HCT116 (cell line): Measurements from ENCODE around the gene ZSCAN30. TPM values are rescaled to one million over a fixed set of nuclear protein-coding genes. Genes with fewer than 3 reads are reported as not detected.

Source experiments
- ATAC-seq: fragments of 200-7000 bp; cut with Tn5 transposase; 2 replicates; pipeline ENCODE4 v1.9.1; 2020; ENCODE audit warnings: mild to moderate bottlenecking, moderate library complexity
- BruUV-seq: library from RNA; stranded (reverse); fragments of 400-500 nt; replicated peaks from 2 replicates; lab custom pipeline; 2021; lab: Mats Ljungman, UMichigan
- CTCF ChIA-PET: fragments of 300-600 bp; sonication (Branson Sonifier 250); formaldehyde crosslinking; loops from one replicate; lab custom pipeline; 2021; ENCODE audit warnings: antibody characterized with exemption; lab: Charles Lee
- POLR2A ChIA-PET: fragments of 300-600, 350-600 bp; sonication (Branson Sonifier 250); formaldehyde crosslinking; loops from one replicate; lab custom pipeline; 2021; ENCODE audit warnings: antibody characterized with exemption; lab: Charles Lee
- RAD21 ChIA-PET, 2 experiments: fragments of 300-600 bp; sonication (Branson Sonifier 250); formaldehyde crosslinking; loops; one replicate each; lab custom pipeline; 2023; ENCODE audit warnings: low total read pairs in 2 of 2; ENCODE audit not compliant: uncharacterized antibody in 2 of 2, unreplicated experiment in 2 of 2, low non-redundant PET in 1 of 2; lab: Charles Lee
- DNase-seq: peaks from one replicate; pipeline ENCODE4 v3.0.0-alpha.2; 2010; ENCODE audit warnings: low read depth, low spot score
- H2AFZ ChIP-seq: fragments of 200-600 bp; shearing (Covaris generic), sonication (generic); 2 replicates; pipeline ENCODE4 v1.6.1; 2017; ENCODE audit warnings: low read depth, mixed run types, mixed read lengths, antibody characterized with exemption, low read length; ENCODE audit not compliant: poor library complexity, severe bottlenecking
- H3K27ac ChIP-seq: 2 replicates; pipeline ENCODE4 v1.5.1; 2012; ENCODE audit warnings: low read depth, low read length
- H3K27me3 ChIP-seq: fragments of 200-600 bp; sonication (generic); 2 replicates; pipeline ENCODE4 v1.6.1; 2016; ENCODE audit warnings: mixed run types, low read length, mixed read lengths; ENCODE audit not compliant: insufficient read depth
- H3K36me3 ChIP-seq, 2 experiments: fragments of 200-500 bp in 1 of 2; fragments of 200-600 bp in 1 of 2; sonication (Bioruptor generic) in 1 of 2; sonication (generic) in 1 of 2; 2 replicates each; pipeline versions ENCODE4 v1.5.1 to v1.6.1; 2014 to 2016; ENCODE audit warnings: low read length in 2 of 2, inconsistent platforms in 1 of 2, mixed read lengths in 1 of 2, mixed run types in 1 of 2; ENCODE audit not compliant: insufficient read depth in 2 of 2, control insufficient read depth in 1 of 2
- H3K4me1 ChIP-seq, 2 experiments: fragments of 200-600 bp in 1 of 2; sonication (generic) in 1 of 2; 2 replicates each; pipeline versions ENCODE4 v1.5.1 to v1.6.1; 2012 to 2017; ENCODE audit warnings: low read length in 2 of 2, inconsistent platforms in 1 of 2, mild to moderate bottlenecking in 1 of 2, mixed read lengths in 1 of 2, mixed run types in 1 of 2, moderate library complexity in 1 of 2; ENCODE audit not compliant: insufficient read depth in 2 of 2, control insufficient read depth in 1 of 2
- H3K4me2 ChIP-seq: fragments of 200-600 bp; sonication (generic); 2 replicates; pipeline ENCODE4 v1.6.1; 2017; ENCODE audit warnings: mixed run types, low read length, mixed read lengths
- H3K4me3 ChIP-seq, 2 experiments: fragments of 200-600 bp in 1 of 2; sonication (generic) in 1 of 2; replicated peaks in 1 of 2; 2 replicates each; pipeline ENCODE4 v1.5.1; 2011 to 2016; ENCODE audit warnings: low read length in 2 of 2, control low read depth in 1 of 2, low read depth in 1 of 2, mild to moderate bottlenecking in 1 of 2, mixed read lengths in 1 of 2, mixed run types in 1 of 2
- H3K79me2 ChIP-seq: fragments of 200-600 bp; sonication (generic); 2 replicates; pipeline ENCODE4 v1.6.1; 2017; ENCODE audit warnings: mild to moderate bottlenecking, mixed run types, low read length, moderate library complexity, mixed read lengths; ENCODE audit not compliant: insufficient read depth
- H3K9ac ChIP-seq: fragments of 200-600 bp; sonication (generic); 2 replicates; pipeline ENCODE4 v1.6.1; 2016; ENCODE audit warnings: low read length, mixed read lengths
- H3K9me2 ChIP-seq: fragments of 200-600 bp; sonication (generic), shearing (Covaris generic); 2 replicates; pipeline ENCODE4 v1.6.1; 2017; ENCODE audit warnings: mixed run types, mild to moderate bottlenecking, moderate library complexity; ENCODE audit not compliant: insufficient read depth
- H3K9me3 ChIP-seq, 2 experiments: fragments of 200-500 bp in 1 of 2; fragments of 200-600 bp in 1 of 2; sonication (Bioruptor generic) in 1 of 2; sonication (generic) in 1 of 2; 2 replicates each; pipeline ENCODE4 v1.6.1; 2014 to 2017; ENCODE audit warnings: low read length in 2 of 2, mixed read lengths in 2 of 2, inconsistent platforms in 1 of 2, low read depth in 1 of 2, mild to moderate bottlenecking in 1 of 2, mixed run types in 1 of 2, moderate library complexity in 1 of 2; ENCODE audit not compliant: control insufficient read depth in 1 of 2, insufficient read depth in 1 of 2
- H4K20me1 ChIP-seq: fragments of 200-600 bp; sonication (generic), shearing (Covaris generic); 2 replicates; pipeline ENCODE4 v1.6.1; 2017; ENCODE audit warnings: mixed run types, mild to moderate bottlenecking, moderate library complexity; ENCODE audit not compliant: insufficient read depth
- CBX3 ChIP-seq: IDR thresholded peaks from 2 replicates; pipeline ENCODE4 v1.6.1; 2012; ENCODE audit warnings: low read depth
- CEBPB ChIP-seq: IDR thresholded peaks from 2 replicates; pipeline ENCODE4 v1.6.1; 2012; ENCODE audit warnings: low read depth
- EZH2 ChIP-seq: fragments of 200-600 bp; sonication (generic); IDR thresholded peaks from 2 replicates; pipeline ENCODE4 v1.6.1; 2017; ENCODE audit warnings: antibody characterized with exemption, mixed run types
- EZH2phosphoT487 ChIP-seq: fragments of 200-600 bp; IDR thresholded peaks from 2 replicates; pipeline ENCODE4 v1.6.1; 2018; ENCODE audit warnings: antibody characterized with exemption, borderline replicate concordance
- FOSL1 ChIP-seq: IDR thresholded peaks from 2 replicates; pipeline ENCODE4 v1.6.1; 2012; ENCODE audit warnings: low read depth
- JUND ChIP-seq: IDR thresholded peaks from 2 replicates; pipeline ENCODE4 v1.6.1; 2012
- POLR2A ChIP-seq: IDR thresholded peaks from 2 replicates; pipeline ENCODE4 v1.7.0; 2011; ENCODE audit warnings: borderline replicate concordance; ENCODE audit not compliant: insufficient read depth, insufficient read length; ENCODE audit errors: extremely low read depth
- POLR2AphosphoS5 ChIP-seq: IDR thresholded peaks from 2 replicates; pipeline ENCODE4 v1.6.1; 2011; ENCODE audit warnings: mild to moderate bottlenecking, low read depth, low read length, moderate library complexity
- SRF ChIP-seq: IDR thresholded peaks from 2 replicates; pipeline ENCODE4 v1.6.1; 2012; ENCODE audit warnings: low read depth
- TCF7L2 ChIP-seq: IDR thresholded peaks from 2 replicates; pipeline ENCODE4 v1.7.0; 2011; ENCODE audit warnings: borderline replicate concordance, inconsistent platforms; ENCODE audit not compliant: insufficient read depth, insufficient read length; ENCODE audit errors: extremely low read depth
- YY1 ChIP-seq: IDR thresholded peaks from 2 replicates; pipeline ENCODE4 v1.6.1; 2011; ENCODE audit warnings: low read length, low read depth, moderate library complexity, mild to moderate bottlenecking; ENCODE audit not compliant: insufficient replicate concordance; ENCODE audit errors: extremely low read depth
- ZFX ChIP-seq: fragments of 450-650 bp; IDR thresholded peaks from 2 replicates; pipeline ENCODE4 v1.6.1; 2017
- ZNF274 ChIP-seq: fragments of 200-500 bp; sonication (Bioruptor generic); IDR thresholded peaks from 2 replicates; pipeline ENCODE4 v1.6.1; 2014; ENCODE audit warnings: mild to moderate bottlenecking, low read depth, low read length, inconsistent platforms
- intact Hi-C: fragments of 100-400 bp; cut with micrococcal nuclease; formaldehyde crosslinking; loops from 2 replicates; pipeline ENCODE4 v1.10.0; 2022
- total RNA-seq: library from RNA; stranded (reverse); gene quantifications from one replicate; pipeline ENCODE4 v1.2.1, GENCODE V29; 2021; ENCODE audit not compliant: unreplicated experiment
- TF ChIP-seq, protein P1 (sequence below): IDR thresholded peaks from 2 replicates; pipeline ENCODE4 v1.6.1; 2012; ENCODE audit warnings: low read depth
- TF ChIP-seq, protein P2 (sequence below): IDR thresholded peaks from 2 replicates; pipeline ENCODE4 v1.6.1; 2011; ENCODE audit warnings: mild to moderate bottlenecking, low read length, moderate library complexity; ENCODE audit not compliant: insufficient replicate concordance; ENCODE audit errors: extremely low read depth
- TF ChIP-seq, protein P3 (sequence below): IDR thresholded peaks from 2 replicates; pipeline ENCODE4 v1.6.1; 2012
- TF ChIP-seq, protein P4 (sequence below): IDR thresholded peaks from 2 replicates; pipeline ENCODE4 v1.6.1; 2012

ZSCAN30 gene
- total RNA-seq, 1 experiment from 2014 or later: 11.5 TPM

DNA sequence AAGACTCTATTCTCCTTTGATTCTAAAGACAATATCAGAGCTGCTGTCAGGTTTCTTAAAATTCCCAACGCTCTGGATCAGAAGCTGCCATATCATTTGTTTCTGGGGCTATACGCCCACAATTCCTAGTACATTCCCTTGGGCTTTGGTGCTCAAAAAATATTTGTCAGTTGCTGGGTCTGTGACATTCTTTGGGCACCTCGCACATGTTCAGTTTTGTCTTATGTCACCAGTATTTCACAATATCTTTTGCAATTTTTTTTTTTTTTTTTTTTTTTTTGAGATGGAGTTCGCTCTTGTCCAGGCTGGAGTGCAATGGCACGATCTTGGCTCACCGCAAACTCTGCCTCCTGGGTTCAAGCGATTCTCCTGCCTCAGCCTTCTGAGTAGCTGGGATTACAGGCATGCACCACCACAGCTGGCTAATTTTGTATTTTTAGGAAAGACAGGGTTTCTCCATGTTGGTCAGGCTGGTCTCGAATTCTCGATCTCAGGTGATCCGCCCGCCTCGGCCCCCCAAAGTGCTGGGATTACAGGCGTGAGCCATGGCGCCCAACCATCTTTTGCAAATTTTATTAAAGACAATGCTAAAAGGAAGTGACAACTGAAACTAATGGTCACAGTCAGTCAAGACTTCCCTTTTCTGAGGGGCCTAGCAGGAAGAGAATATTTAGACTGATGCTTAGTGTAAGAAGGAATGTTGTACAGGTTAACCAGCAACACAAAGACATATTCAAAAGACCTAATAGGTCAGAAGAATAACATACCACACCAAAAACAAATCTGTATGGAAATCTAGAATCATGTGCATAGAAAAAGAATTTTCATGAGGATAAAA lies 42.4 kb downstream of the ZSCAN30 start:
- no peak overlapping the region for H3K4me2 ChIP-seq

More for the DNA sequence above, 42.4 kb downstream of the ZSCAN30 start:
- Histone ChIP-seq H3K79me2 (peaks cover 2% of the 10 kb centered on the region), H3K9me3 (peaks cover 0 to 25% of the 10 kb centered on the region in 2 experiments; a peak in 2 of 4 replicates), H3K4me1 (no peaks in the 10 kb centered on the region), H3K27ac (no peak overlapping the region), H3K4me3 (no peak overlapping the region), H3K9ac (no peak overlapping the region), H3K36me3 (peaks cover 52 to 75% of the 10 kb centered on the region in 2 experiments), H2AFZ (no peak overlapping the region), H3K27me3 (no peaks in the 10 kb centered on the region), H3K9me2 (no peaks in the 10 kb centered on the region), H4K20me1 (no peaks in the 10 kb centered on the region)
- TF ChIP-seq YY1 (no peak), EZH2 (no peak), CEBPB (no peak), ZFX (no peak), POLR2A (no peak), TCF7L2 (no peak), SRF (no peak), EZH2phosphoT487 (no peak), FOSL1 (no peak), POLR2AphosphoS5 (no peak), ZNF274 (no peak), JUND (no peak), CBX3 (no peak)
- TF ChIP-seq, protein P1, sequence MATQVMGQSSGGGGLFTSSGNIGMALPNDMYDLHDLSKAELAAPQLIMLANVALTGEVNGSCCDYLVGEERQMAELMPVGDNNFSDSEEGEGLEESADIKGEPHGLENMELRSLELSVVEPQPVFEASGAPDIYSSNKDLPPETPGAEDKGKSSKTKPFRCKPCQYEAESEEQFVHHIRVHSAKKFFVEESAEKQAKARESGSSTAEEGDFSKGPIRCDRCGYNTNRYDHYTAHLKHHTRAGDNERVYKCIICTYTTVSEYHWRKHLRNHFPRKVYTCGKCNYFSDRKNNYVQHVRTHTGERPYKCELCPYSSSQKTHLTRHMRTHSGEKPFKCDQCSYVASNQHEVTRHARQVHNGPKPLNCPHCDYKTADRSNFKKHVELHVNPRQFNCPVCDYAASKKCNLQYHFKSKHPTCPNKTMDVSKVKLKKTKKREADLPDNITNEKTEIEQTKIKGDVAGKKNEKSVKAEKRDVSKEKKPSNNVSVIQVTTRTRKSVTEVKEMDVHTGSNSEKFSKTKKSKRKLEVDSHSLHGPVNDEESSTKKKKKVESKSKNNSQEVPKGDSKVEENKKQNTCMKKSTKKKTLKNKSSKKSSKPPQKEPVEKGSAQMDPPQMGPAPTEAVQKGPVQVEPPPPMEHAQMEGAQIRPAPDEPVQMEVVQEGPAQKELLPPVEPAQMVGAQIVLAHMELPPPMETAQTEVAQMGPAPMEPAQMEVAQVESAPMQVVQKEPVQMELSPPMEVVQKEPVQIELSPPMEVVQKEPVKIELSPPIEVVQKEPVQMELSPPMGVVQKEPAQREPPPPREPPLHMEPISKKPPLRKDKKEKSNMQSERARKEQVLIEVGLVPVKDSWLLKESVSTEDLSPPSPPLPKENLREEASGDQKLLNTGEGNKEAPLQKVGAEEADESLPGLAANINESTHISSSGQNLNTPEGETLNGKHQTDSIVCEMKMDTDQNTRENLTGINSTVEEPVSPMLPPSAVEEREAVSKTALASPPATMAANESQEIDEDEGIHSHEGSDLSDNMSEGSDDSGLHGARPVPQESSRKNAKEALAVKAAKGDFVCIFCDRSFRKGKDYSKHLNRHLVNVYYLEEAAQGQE: no peak
- TF ChIP-seq, protein P2, sequence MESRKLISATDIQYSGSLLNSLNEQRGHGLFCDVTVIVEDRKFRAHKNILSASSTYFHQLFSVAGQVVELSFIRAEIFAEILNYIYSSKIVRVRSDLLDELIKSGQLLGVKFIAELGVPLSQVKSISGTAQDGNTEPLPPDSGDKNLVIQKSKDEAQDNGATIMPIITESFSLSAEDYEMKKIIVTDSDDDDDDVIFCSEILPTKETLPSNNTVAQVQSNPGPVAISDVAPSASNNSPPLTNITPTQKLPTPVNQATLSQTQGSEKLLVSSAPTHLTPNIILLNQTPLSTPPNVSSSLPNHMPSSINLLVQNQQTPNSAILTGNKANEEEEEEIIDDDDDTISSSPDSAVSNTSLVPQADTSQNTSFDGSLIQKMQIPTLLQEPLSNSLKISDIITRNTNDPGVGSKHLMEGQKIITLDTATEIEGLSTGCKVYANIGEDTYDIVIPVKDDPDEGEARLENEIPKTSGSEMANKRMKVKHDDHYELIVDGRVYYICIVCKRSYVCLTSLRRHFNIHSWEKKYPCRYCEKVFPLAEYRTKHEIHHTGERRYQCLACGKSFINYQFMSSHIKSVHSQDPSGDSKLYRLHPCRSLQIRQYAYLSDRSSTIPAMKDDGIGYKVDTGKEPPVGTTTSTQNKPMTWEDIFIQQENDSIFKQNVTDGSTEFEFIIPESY: no peak
- TF ChIP-seq, protein P3, sequence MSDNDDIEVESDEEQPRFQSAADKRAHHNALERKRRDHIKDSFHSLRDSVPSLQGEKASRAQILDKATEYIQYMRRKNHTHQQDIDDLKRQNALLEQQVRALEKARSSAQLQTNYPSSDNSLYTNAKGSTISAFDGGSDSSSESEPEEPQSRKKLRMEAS: no peak
- TF ChIP-seq, protein P4, sequence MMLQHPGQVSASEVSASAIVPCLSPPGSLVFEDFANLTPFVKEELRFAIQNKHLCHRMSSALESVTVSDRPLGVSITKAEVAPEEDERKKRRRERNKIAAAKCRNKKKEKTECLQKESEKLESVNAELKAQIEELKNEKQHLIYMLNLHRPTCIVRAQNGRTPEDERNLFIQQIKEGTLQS: no peak
- CTCF ChIA-PET: no interaction called here
- RAD21 ChIA-PET: no interaction called here
- DNase-seq: no peak
- POLR2A ChIA-PET: no interaction called here
- ATAC-seq: no peak
- no TSS peak for BruUV-seq
- intact Hi-C loops: no loop called here
